K562 (cell line): Measurements from ENCODE around the gene FAM167B. TPM values are rescaled to one million over a fixed set of nuclear protein-coding genes. Genes with fewer than 3 reads are reported as not detected.

ENCODE experiments used
- ATAC-seq: fragments of 200-7000 bp; cut with Tn5 transposase; 3 replicates; pipeline ENCODE4 v1.9.1; 2020; ENCODE audit warnings: moderate library complexity
- BruUV-seq: library from RNA; stranded (reverse); fragments of 400-500 nt; replicated peaks from 2 replicates; lab custom pipeline; 2021; lab: Mats Ljungman, UMichigan
- CTCF ChIA-PET: fragments of 300-600 bp; formaldehyde crosslinking; extraction: SDS; loops from one replicate; lab custom pipeline; 2021; ENCODE audit warnings: low intra/inter-chr PET ratio; lab: Yijun Ruan, JAX
- POLR2A ChIA-PET: fragments of 300-600, 350-650 bp; sonication (Branson Sonifier 250); formaldehyde crosslinking; extraction: SDS; loops from one replicate; lab custom pipeline; 2021; ENCODE audit warnings: antibody characterized with exemption, inconsistent platforms; lab: Yijun Ruan, JAX
- DNase-seq, 4 experiments: peaks; one replicate each; pipeline versions ENCODE4 v3.0.0 to v3.0.0-alpha.2; 2011 to 2018; ENCODE audit warnings: low spot score in 3 of 4, mixed read lengths in 3 of 4; ENCODE audit errors: extremely low read depth in 1 of 4
- FAIRE-seq: peaks from 2 replicates; lab custom pipeline; 2011; peaks lifted over from hg19 to GRCh38; lab: Jason Lieb, UNC
- H2AFZ ChIP-seq: 2 replicates; pipeline ENCODE4 v1.6.0; 2011; ENCODE audit warnings: low read depth, low read length, control low read depth, inconsistent platforms
- H3K27ac ChIP-seq: fragments of 200-600 bp; 3 replicates; pipeline ENCODE4 v1.8.0; 2011; ENCODE audit warnings: low read depth, mild to moderate bottlenecking, control low read depth, inconsistent platforms, low read length, moderate library complexity, mixed read lengths; ENCODE audit errors: extremely low read depth
- H3K27me3 ChIP-seq, 2 experiments: fragments of 300-600 bp in 1 of 2; 2 replicates in 1 of 2; 3 replicates in 1 of 2; pipeline versions ENCODE4 v1.6.0 to v1.8.0; 2011; ENCODE audit warnings: inconsistent platforms in 2 of 2, low read length in 2 of 2, mild to moderate bottlenecking in 1 of 2, mixed read lengths in 1 of 2, moderate library complexity in 1 of 2; ENCODE audit not compliant: control insufficient read depth in 2 of 2, insufficient read depth in 2 of 2
- H3K36me3 ChIP-seq: fragments of 300-600 bp; 3 replicates; pipeline ENCODE4 v1.8.0; 2011; ENCODE audit warnings: mild to moderate bottlenecking, low read length, inconsistent platforms; ENCODE audit not compliant: control insufficient read depth, insufficient read depth
- H3K4me1 ChIP-seq, 2 experiments: fragments of 200-600 bp in 1 of 2; replicated peaks in 1 of 2; 2 replicates in 1 of 2; 3 replicates in 1 of 2; pipeline versions ENCODE4 v1.5.1 to v1.8.0; 2011; ENCODE audit warnings: inconsistent platforms in 2 of 2, low read length in 2 of 2, mild to moderate bottlenecking in 1 of 2, mixed read lengths in 1 of 2, moderate library complexity in 1 of 2; ENCODE audit not compliant: control insufficient read depth in 2 of 2, insufficient read depth in 2 of 2
- H3K4me2 ChIP-seq: 2 replicates; pipeline ENCODE4 v1.6.1; 2011; ENCODE audit warnings: low read length, control low read depth, inconsistent platforms, mixed read lengths; ENCODE audit not compliant: insufficient read depth
- H3K4me3 ChIP-seq: fragments of 200-600 bp; sonication (generic), shearing (Covaris generic); 2 replicates; pipeline ENCODE4 v1.5.1; 2016; ENCODE audit warnings: control low read depth, inconsistent platforms
- H3K79me2 ChIP-seq: fragments of 200-600 bp; 3 replicates; pipeline ENCODE4 v1.8.0; 2011; ENCODE audit warnings: low read length, inconsistent platforms; ENCODE audit not compliant: control insufficient read depth, insufficient read depth
- H3K9ac ChIP-seq, 2 experiments: 2 replicates each; pipeline versions ENCODE4 v1.6.0 to v1.6.1; 2011; ENCODE audit warnings: low read depth in 2 of 2, low read length in 2 of 2, control low read depth in 1 of 2, inconsistent platforms in 1 of 2, mild to moderate bottlenecking in 1 of 2, mixed read lengths in 1 of 2; ENCODE audit not compliant: insufficient read depth in 1 of 2
- H3K9me1 ChIP-seq: one replicate; pipeline ENCODE4 v1.6.0; 2011; ENCODE audit warnings: inconsistent platforms, mild to moderate bottlenecking, low read length, moderate library complexity; ENCODE audit not compliant: control insufficient read depth, insufficient read depth
- H3K9me3 ChIP-seq: replicated peaks from 2 replicates; pipeline ENCODE4 v1.5.1; 2011; ENCODE audit warnings: low read depth, low read length, inconsistent platforms; ENCODE audit not compliant: control insufficient read depth, insufficient read depth
- H4K20me1 ChIP-seq: replicated peaks from 2 replicates; pipeline ENCODE4 v1.6.1; 2011; ENCODE audit warnings: low read length, inconsistent platforms, mixed read lengths; ENCODE audit not compliant: control insufficient read depth, insufficient read depth
- CBFA2T3 ChIP-seq: fragments of 450-650 bp; IDR thresholded peaks from 2 replicates; pipeline ENCODE4 v1.6.1; 2017
- E2F6 ChIP-seq, 2 experiments: IDR thresholded peaks; 2 replicates each; pipeline ENCODE4 v1.6.1; 2011; ENCODE audit warnings: borderline replicate concordance in 1 of 2, control low read depth in 1 of 2, low read depth in 1 of 2, low read length in 1 of 2, mild to moderate bottlenecking in 1 of 2, mixed read lengths in 1 of 2, moderate library complexity in 1 of 2; ENCODE audit not compliant: insufficient read depth in 1 of 2, insufficient read length in 1 of 2, poor library complexity in 1 of 2, severe bottlenecking in 1 of 2; ENCODE audit errors: extremely low read depth in 1 of 2
- ETV1 ChIP-seq: fragments of 450-650 bp; conservative IDR thresholded peaks from 2 replicates; pipeline ENCODE4 v1.6.1; 2016; ENCODE audit warnings: missing genetic modification characterization, control low read depth, low read depth, missing compliant biosample characterization
- ETV5 ChIP-seq: sonication (generic); formaldehyde crosslinking; IDR thresholded peaks from 2 replicates; pipeline ENCODE4 v1.4.0; 2020; ENCODE audit warnings: low read depth, mild to moderate bottlenecking, missing genetic modification reagents
- FOXO4 ChIP-seq: fragments of 450-650 bp; formaldehyde crosslinking; IDR thresholded peaks from 2 replicates; pipeline ENCODE4 v1.4.0; 2020; ENCODE audit warnings: mild to moderate bottlenecking, moderate library complexity
- HDAC6 ChIP-seq: IDR thresholded peaks from 2 replicates; pipeline ENCODE4 v1.6.1; 2012; ENCODE audit warnings: low read depth, mild to moderate bottlenecking, control low read depth, inconsistent platforms, low read length, moderate library complexity
- HMGN3 ChIP-seq: IDR thresholded peaks from 2 replicates; pipeline ENCODE4 v1.6.1; 2011; ENCODE audit warnings: borderline replicate concordance, low read depth, mild to moderate bottlenecking, mixed read lengths, low read length; ENCODE audit not compliant: insufficient read length; ENCODE audit errors: extremely low read depth
- KDM5B ChIP-seq: fragments of 200-600 bp; sonication (generic); IDR thresholded peaks from 2 replicates; pipeline ENCODE4 v1.6.1; 2012; ENCODE audit warnings: low read depth, mild to moderate bottlenecking, moderate library complexity, low read length, control low read depth, inconsistent platforms; ENCODE audit not compliant: insufficient replicate concordance
- MAFG ChIP-seq: fragments of 450-650 bp; conservative IDR thresholded peaks from 2 replicates; pipeline ENCODE4 v1.6.1; 2016; ENCODE audit warnings: missing genetic modification characterization, missing compliant biosample characterization
- MBD2 ChIP-seq: sonication (generic); IDR thresholded peaks from 2 replicates; pipeline ENCODE4 v1.6.1; 2016; ENCODE audit warnings: low read depth, borderline replicate concordance
- NUFIP1 ChIP-seq: fragments of 450-650 bp; IDR thresholded peaks from 2 replicates; pipeline ENCODE4 v1.6.1; 2018; ENCODE audit not compliant: partially characterized antibody
- OTX1 ChIP-seq: fragments of 450-650 bp; formaldehyde crosslinking; IDR thresholded peaks from 2 replicates; pipeline ENCODE4 v1.4.0; 2022; ENCODE audit warnings: mild to moderate bottlenecking
- RFX5 ChIP-seq: IDR thresholded peaks from 2 replicates; pipeline ENCODE4 v1.6.1; 2011; ENCODE audit warnings: low read depth, mild to moderate bottlenecking, improper control_type of control experiment, low read length
- RUNX1 ChIP-seq: sonication (generic); IDR thresholded peaks from 2 replicates; pipeline ENCODE4 v1.6.1; 2016; ENCODE audit warnings: antibody characterized with exemption, low read depth
- SMAD1 ChIP-seq: fragments of 150-350 bp; IDR thresholded peaks from 2 replicates; pipeline ENCODE4 v1.6.1; 2014; ENCODE audit warnings: low read length, low read depth; ENCODE audit not compliant: partially characterized antibody
- STAT5A ChIP-seq: IDR thresholded peaks from 2 replicates; pipeline ENCODE4 v1.6.1; 2012; ENCODE audit warnings: low read length, inconsistent platforms, borderline replicate concordance
- TFAM ChIP-seq: fragments of 250-450 bp; sonication (Bioruptor Pico); conservative IDR thresholded peaks from 2 replicates; pipeline ENCODE4 v1.5.0; 2021; ENCODE audit warnings: mild to moderate bottlenecking, moderate library complexity
- ZFPM2 ChIP-seq: fragments of 250-450 bp; sonication (Bioruptor Pico); IDR thresholded peaks from 2 replicates; pipeline ENCODE4 v1.5.1; 2022; ENCODE audit warnings: mild to moderate bottlenecking
- ZNF175 ChIP-seq: fragments of 200-800 bp; sonication (Bioruptor generic); IDR thresholded peaks from 2 replicates; pipeline ENCODE4 v1.6.1; 2016; ENCODE audit warnings: low read depth, mild to moderate bottlenecking, missing genetic modification characterization, missing compliant biosample characterization
- ZNF830 ChIP-seq: fragments of 250-450 bp; sonication (Bioruptor Pico); IDR thresholded peaks from 2 replicates; pipeline ENCODE4 v1.5.0; 2021; ENCODE audit warnings: mild to moderate bottlenecking
- WGBS: fragments of 100-300 bp; shearing (Covaris generic); methylation state at CpG from one replicate; pipeline ENCODE4 v1.1.6; 2016; ENCODE audit warnings: low coverage, mixed read lengths; ENCODE audit not compliant: insufficient coverage; ENCODE audit errors: missing lambda C conversion rate; 5-methylcytosine and 5-hydroxymethylcytosine counted together
- in situ Hi-C: fragments of 300-500 bp; cut with MboI; formaldehyde crosslinking; loops from 4 replicates; pipeline ENCODE4 v1.15.0; 2018; ENCODE audit warnings: inconsistent platforms, mixed read lengths
- intact Hi-C: fragments of 100-400 bp; cut with micrococcal nuclease; formaldehyde crosslinking; loops from 2 replicates; pipeline ENCODE4 v1.14.2; 2022
- polyA plus RNA-seq, 8 experiments: library from polyadenylated mRNA; depleted of rRNA in 4 of 8; stranded (reverse) in 5 of 8; unstranded in 3 of 8; fragments of >200 nt; fragmentation: Nextera tagmentation in 2 of 8; fragmentation: Illumina TruSeq in 1 of 8; extraction: Ambion mirVana in 2 of 8; extraction: Trizol in 1 of 8; gene quantifications; 2 replicates each; pipeline versions ENCODE4 v1.2.1 to v1.2.3, GENCODE V29; 2011 to 2014; ENCODE audit warnings: inconsistent platforms in 1 of 8, missing spikeins in 1 of 8
- total RNA-seq, 7 experiments: library from RNA; depleted of rRNA in 6 of 7; stranded (reverse); fragments of >200 nt in 6 of 7; fragmentation: Illumina TruSeq in 2 of 7; extraction: Trizol in 2 of 7; gene quantifications; 2 replicates each; pipeline versions ENCODE4 v1.2.1 to v1.2.3, GENCODE V29; 2011 to 2021; ENCODE audit warnings: low replicate concordance in 1 of 7

The FAM167B gene
- total and polyA plus RNA-seq, 9 of the 15 experiments (the other 6 are each of a cell fraction or from before 2014, with no cell fraction given): not detected

- H4K20me1 ChIP-seq: peaks cover 9% of the 10 kb centered on the region; the same call in 1 of the 2 replicates
- H3K36me3 ChIP-seq: peaks cover 24% of the 10 kb centered on the region
- H3K9me1 ChIP-seq: peaks cover 4% of the 10 kb centered on the region
- BruUV-seq: no TSS peak
- peak within 1 kb of the TSS; percentile 96 for H3K4me3 ChIP-seq
- peak within 1 kb of the TSS; percentile 97 for H3K4me2 ChIP-seq
- H3K4me1 ChIP-seq: peaks cover 14 to 25% of the 10 kb centered on the region in 2 experiments; a peak in 4 of 5 replicates
- under 1% methylated on average over 53 of the region's 67 CpGs for WGBS
- H3K27ac ChIP-seq: peak within 1 kb of the TSS; percentile 96
- ChIA-PET CTCF (no interaction called here), POLR2A (interaction anchor here (0.7 to 4.7 kb wide), 19 partner anchors 8 to 243 kb away, joined by 3 to 50 read pairs (median 4); partner anchors contain the start of genes BSDC1, IQCC and MARCKSL1)
- H3K9ac ChIP-seq: peak within 1 kb of the TSS; percentile 92 to 96
- H2AFZ ChIP-seq: peak within 1 kb of the TSS; percentile 98
- no peaks in the 10 kb centered on the region for H3K9me3 ChIP-seq
- DNase-seq (peak; percentile 99 to 100 (median 100)), FAIRE-seq (peak; percentile 90), ATAC-seq (peak; percentile 98)
- no peaks in the 10 kb centered on the region for H3K27me3 ChIP-seq
- H3K79me2 ChIP-seq: peaks cover 56% of the 10 kb centered on the region
- in situ Hi-C loops (no loop called here), intact Hi-C loops (no loop called here)
- TF ChIP-seq FOXO4 (CRISPR knock-in tag): no peak
- no peak for TF ChIP-seq STAT5A
- peak; percentile 85 for TF ChIP-seq KDM5B
- peak; percentile 33 for TF ChIP-seq ETV1 (tag)
- no peak for TF ChIP-seq RFX5
- peak; percentile 92 for TF ChIP-seq OTX1
- no peak for TF ChIP-seq TFAM (CRISPR knock-in tag)
- TF ChIP-seq ZNF175 (CRISPR knock-in tag): 0 out of 2 replicates have a peak, but pooled peaks have one; percentile 67
- TF ChIP-seq ZFPM2 (CRISPR knock-in tag): no peak
- no peak; the same call in none of the 2 replicates for TF ChIP-seq ETV5 (CRISPR knock-in tag)
- TF ChIP-seq MBD2: peak; percentile 97
- TF ChIP-seq HDAC6: no peak
- no peak for TF ChIP-seq RUNX1
- TF ChIP-seq NUFIP1: no peak
- peak; percentile 78 for TF ChIP-seq HMGN3
- TF ChIP-seq ZNF830 (CRISPR knock-in tag): peak; percentile 92
- no peak for TF ChIP-seq MAFG (tag)
- no peak; the same call in 1 of the 2 replicates for TF ChIP-seq CBFA2T3
- peak in 1 of 2 experiments; percentile 40 for TF ChIP-seq E2F6 (IDR thresholded peaks at IDR 0.05; ENCODE audit: borderline replicate concordance in 1 of 2, extremely low read depth in 1 of 2, insufficient read depth in 1 of 2, insufficient read length in 1 of 2, low read depth in 1 of 2, low read length in 1 of 2, poor library complexity in 1 of 2, severe bottlenecking in 1 of 2)
- TF ChIP-seq SMAD1: peak; percentile 8
Measured at GRCh38 chr1:32291708-32292538, 44.9 kb downstream of the FAM167B start, which contains the start of gene HDAC1. HDAC1 (plus strand) TSS chr1:32292083; CDS start chr1:32292170, 87 bp downstream.
